K562 (cell line): Measurements from ENCODE around the gene TOMM70.

ENCODE experiments used
- CEBPB ChIP-seq: fragments of 450-650 bp; IDR thresholded peaks from 2 replicates; pipeline ENCODE4 v1.6.1; 2016; ENCODE audit warnings: missing genetic modification characterization, missing compliant biosample characterization
- CTCF ChIP-seq, 3 experiments: IDR thresholded peaks in 2 of 3; conservative IDR thresholded peaks in 1 of 3; 2 replicates each; pipeline ENCODE4 v1.5.1; 2011 to 2012; ENCODE audit warnings: low read length in 3 of 3, mild to moderate bottlenecking in 3 of 3, control low read depth in 2 of 3, improper control_type of control experiment in 1 of 3, inconsistent platforms in 1 of 3, low read depth in 1 of 3, mixed read lengths in 1 of 3, moderate library complexity in 1 of 3; ENCODE audit not compliant: insufficient read depth in 2 of 3
- ELF4 ChIP-seq: fragments of 450-650 bp; formaldehyde crosslinking; IDR thresholded peaks from 2 replicates; pipeline ENCODE4 v1.4.0; 2022; ENCODE audit warnings: missing genetic modification characterization
- EZH2 ChIP-seq: IDR thresholded peaks from 2 replicates; pipeline ENCODE4 v1.6.1; 2012; ENCODE audit warnings: low read depth, mild to moderate bottlenecking, inconsistent platforms, low read length, borderline replicate concordance
- GABPB1 ChIP-seq: sonication (generic); formaldehyde crosslinking; IDR thresholded peaks from 2 replicates; pipeline ENCODE4 v1.8.0; 2022; ENCODE audit warnings: mild to moderate bottlenecking, missing genetic modification reagents
- PBX2 ChIP-seq, 2 experiments: IDR thresholded peaks in 1 of 2; conservative IDR thresholded peaks in 1 of 2; 2 replicates each; pipeline ENCODE4 v1.6.1; 2016; ENCODE audit warnings: low read depth in 2 of 2, mild to moderate bottlenecking in 1 of 2, missing compliant biosample characterization in 1 of 2, missing genetic modification characterization in 1 of 2, moderate library complexity in 1 of 2
- RBM22 ChIP-seq: fragments of 200-400 bp; formaldehyde crosslinking; IDR thresholded peaks from 2 replicates; pipeline ENCODE4 v1.6.1; 2018; ENCODE audit warnings: low read length, low read depth; ENCODE audit not compliant: poor library complexity, severe bottlenecking
- TCFL5 ChIP-seq: fragments of 250-450 bp; sonication (Bioruptor Pico); conservative IDR thresholded peaks from 2 replicates; pipeline ENCODE4 v1.6.1; 2021; ENCODE audit warnings: mild to moderate bottlenecking, moderate library complexity, matching md5 sums
- TRIM28 ChIP-seq: fragments of 450-650 bp; IDR thresholded peaks from 2 replicates; pipeline ENCODE4 v1.6.1; 2017
- U2AF1 ChIP-seq: fragments of 200-400 bp; formaldehyde crosslinking; optimal IDR thresholded peaks from 2 replicates; pipeline ENCODE3; 2017; ENCODE audit warnings: mild to moderate bottlenecking, low read depth, low read length, moderate library complexity
- USF2 ChIP-seq: sonication (generic); formaldehyde crosslinking; IDR thresholded peaks from 2 replicates; pipeline ENCODE4 v1.5.0; 2020; ENCODE audit warnings: missing genetic modification reagents
- ZBTB7A ChIP-seq: IDR thresholded peaks from 2 replicates; pipeline ENCODE4 v1.6.1; 2011; ENCODE audit warnings: low read depth, mild to moderate bottlenecking, low read length, moderate library complexity, borderline replicate concordance; ENCODE audit not compliant: control insufficient read depth

GRCh38 chr3:100419406-100419805 is 18.5 kb upstream of the TOMM70 start:
- no peak for TF ChIP-seq CEBPB (tag)
- no peak for TF ChIP-seq EZH2
- TF ChIP-seq RBM22: no peak
- TF ChIP-seq CTCF (IDR thresholded peaks at IDR 0.05 in 2 of 3, conservative IDR thresholded peaks at IDR 0.05 in 1 of 3; ENCODE audit: insufficient read depth in 2 of 3, low read depth in 1 of 3, low read length in 3 of 3): no peak
- no peak for TF ChIP-seq ELF4
- TF ChIP-seq PBX2 (CRISPR knock-in tag; IDR thresholded peaks at IDR 0.05; ENCODE audit: low read depth): no peak
- no peak for TF ChIP-seq PBX2 (tag; conservative IDR thresholded peaks at IDR 0.05; ENCODE audit: low read depth)
- no peak for TF ChIP-seq U2AF1
- TF ChIP-seq ZBTB7A: no peak
- TF ChIP-seq TCFL5 (CRISPR knock-in tag): no peak
- no peak for TF ChIP-seq TRIM28
- TF ChIP-seq USF2 (CRISPR knock-in tag): no peak
- TF ChIP-seq GABPB1 (CRISPR knock-in tag): no peak
